HL-60 (cell line): Measurements from ENCODE around the gene RERE.

ENCODE experiments used
- DNase-seq, 2 experiments: peaks; one replicate each; pipeline ENCODE4 v3.0.0-alpha.2; 2010 to 2020; ENCODE audit warnings: low read depth in 1 of 2, low spot score in 1 of 2
- H3K27ac ChIP-seq: fragments of 250-450 bp; sonication (Bioruptor Pico); replicated peaks from 2 replicates; pipeline ENCODE4 v1.5.1; 2020; ENCODE audit warnings: mild to moderate bottlenecking, moderate library complexity
- H3K27me3 ChIP-seq: fragments of 250-450 bp; sonication (Bioruptor Pico); 2 replicates; pipeline ENCODE4 v1.5.1; 2021; ENCODE audit warnings: mild to moderate bottlenecking, moderate library complexity; ENCODE audit not compliant: insufficient read depth, poor library complexity, severe bottlenecking
- H3K4me3 ChIP-seq: replicated peaks from 2 replicates; pipeline ENCODE4 v1.5.1; 2011; ENCODE audit warnings: mild to moderate bottlenecking, control low read depth, low read length; ENCODE audit not compliant: insufficient read depth
- CTCF ChIP-seq: IDR thresholded peaks from one replicate; pipeline ENCODE4 v1.5.1; 2011; ENCODE audit warnings: low read length, control low read depth, inconsistent platforms; ENCODE audit not compliant: insufficient read depth
- GABPA ChIP-seq: IDR thresholded peaks from 2 replicates; pipeline ENCODE4 v1.6.1; 2012; ENCODE audit warnings: low read depth
- POLR2AphosphoS5 ChIP-seq: IDR thresholded peaks from 2 replicates; pipeline ENCODE4 v1.6.1; 2012; ENCODE audit warnings: low read depth
- REST ChIP-seq: IDR thresholded peaks from 2 replicates; pipeline ENCODE4 v1.6.1; 2012; ENCODE audit warnings: low read depth; ENCODE audit not compliant: insufficient replicate concordance
- SPI1 ChIP-seq: IDR thresholded peaks from 2 replicates; pipeline ENCODE4 v1.6.1; 2012; ENCODE audit warnings: low read depth, mild to moderate bottlenecking, borderline replicate concordance

Gene RERE

GRCh38 chr1:8562222-8562621 is 255.2 kb downstream of the RERE start:
- no peak for DNase-seq

GRCh38 chr1:8560611-8561544 is 256.6 kb downstream of the RERE start:
- DNase-seq: peak in 1 of 2 experiments; percentile 29
- no peaks in the 10 kb centered on the region for H3K27me3 ChIP-seq
- H3K4me3 ChIP-seq: no peak overlapping the region
- H3K27ac ChIP-seq: no peak overlapping the region
- no peak for TF ChIP-seq POLR2AphosphoS5
- no peak for TF ChIP-seq SPI1
- no peak for TF ChIP-seq GABPA
- peak; percentile 78 for TF ChIP-seq CTCF
- TF ChIP-seq REST: no peak

More at GRCh38 chr1:8562222-8562621, 255.2 kb downstream of the RERE start:
- H3K4me3 ChIP-seq: no peak overlapping the region
- H3K27me3 ChIP-seq: no peaks in the 10 kb centered on the region
- H3K27ac ChIP-seq: no peak overlapping the region; the same call in 1 of the 2 replicates
- 0 out of 2 replicates have a peak, but pooled peaks have one; percentile 32 for TF ChIP-seq SPI1
- no peak for TF ChIP-seq GABPA

GRCh38 chr1:8560035-8560434 is 257.4 kb downstream of the RERE start:
- DNase-seq: no peak
- no peak overlapping the region for H3K4me3 ChIP-seq
- no peak for TF ChIP-seq POLR2AphosphoS5
- TF ChIP-seq GABPA: no peak
- TF ChIP-seq SPI1: no peak
- no peak for TF ChIP-seq REST
- TF ChIP-seq CTCF: no peak
- no peak overlapping the region for H3K27ac ChIP-seq
- H3K27me3 ChIP-seq: no peaks in the 10 kb centered on the region

GRCh38 chr1:8555582-8555981 is 261.9 kb downstream of the RERE start:
- peak overlapping the region; percentile 35; the same call in 1 of the 2 replicates for H3K27ac ChIP-seq
- TF ChIP-seq REST: no peak
- no peaks in the 10 kb centered on the region for H3K27me3 ChIP-seq
- H3K4me3 ChIP-seq: no peak overlapping the region
- no peak for DNase-seq
